NCI-H146 (cell line): ENCODE measurements around the gene CCDC152.

Source experiments
- DNase-seq: peaks from one replicate; lab custom pipeline; 2025; lab: John Stamatoyannopoulos, UW

The CCDC152 gene

DNA sequence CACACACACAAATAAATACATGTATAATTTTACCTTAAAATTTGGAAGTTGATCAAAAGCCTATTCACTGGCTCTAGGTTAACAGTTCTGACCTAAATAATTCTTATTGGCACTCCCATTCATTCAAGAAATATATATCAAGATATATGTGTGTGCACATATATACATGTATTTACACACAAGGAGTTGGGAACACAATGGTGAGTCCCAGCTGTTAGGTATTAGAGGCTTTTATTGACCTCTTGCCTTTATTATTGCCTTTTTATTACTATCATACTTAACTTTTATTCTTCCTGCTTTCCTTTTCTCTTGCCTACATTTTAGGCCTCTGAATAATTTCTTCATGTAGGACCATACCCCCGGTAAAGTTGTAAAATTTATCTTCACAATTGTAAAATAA, 25.0 kb downstream of the CCDC152 start:
- DNase-seq: no peak

DNA sequence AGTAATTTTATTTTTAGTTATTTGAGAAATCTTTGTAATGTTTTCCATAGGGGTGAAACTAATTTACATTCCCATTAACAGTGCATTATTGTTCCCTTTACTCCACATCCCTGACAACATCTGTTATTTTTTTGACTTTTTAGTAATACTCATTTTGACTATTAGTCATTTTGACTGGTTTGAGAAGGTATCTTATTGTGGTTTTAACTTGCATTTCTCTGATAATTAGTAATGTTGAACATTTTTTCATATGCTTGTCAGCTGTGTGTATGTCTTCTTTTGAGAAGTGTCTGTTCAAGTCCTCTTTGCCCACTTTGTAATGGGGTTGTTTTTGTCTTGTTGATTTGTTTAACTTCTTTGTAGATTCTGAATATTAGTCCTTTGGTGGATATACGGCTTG, 27.5 kb downstream of the CCDC152 start:
- DNase-seq: no peak

DNA sequence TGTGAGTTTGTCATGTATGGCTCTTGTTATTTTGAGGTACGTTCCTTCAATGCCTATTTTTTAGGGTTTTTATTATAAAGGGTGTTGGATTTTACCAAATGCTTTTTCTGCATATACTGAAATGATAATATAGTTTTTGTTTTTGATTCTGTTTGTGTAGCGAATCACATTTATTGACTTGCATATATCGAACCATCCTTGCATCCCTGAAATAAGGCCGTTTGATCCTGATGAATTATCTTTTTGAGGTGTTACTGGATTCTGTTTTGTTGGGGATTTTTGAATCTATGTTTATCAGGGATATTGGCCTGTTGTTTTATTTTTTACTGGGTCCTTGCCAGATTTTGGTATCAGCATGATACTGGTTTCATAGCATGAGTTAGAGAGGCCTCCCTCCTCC, 29.1 kb downstream of the CCDC152 start:
- DNase-seq: no peak

DNA sequence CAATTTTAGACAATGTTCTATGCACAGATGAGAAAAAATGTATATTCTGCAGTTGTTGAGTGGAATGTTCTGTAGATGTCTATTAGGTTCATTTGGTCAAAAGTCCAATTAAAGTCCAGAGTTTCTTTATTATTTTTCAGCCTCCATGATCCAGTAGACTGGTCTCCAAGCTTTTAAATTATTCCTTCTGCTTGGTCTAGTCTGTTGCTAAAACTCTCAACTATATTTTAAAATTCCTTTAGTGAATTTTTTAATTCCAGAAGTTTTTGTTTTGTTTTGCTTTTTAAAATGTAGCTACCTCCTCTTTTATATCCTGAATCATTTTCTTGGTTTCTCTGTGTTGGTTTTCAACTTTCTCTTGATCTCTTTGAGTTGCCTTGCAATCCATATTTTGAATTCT, 30.5 kb downstream of the CCDC152 start:
- no peak for DNase-seq

DNA sequence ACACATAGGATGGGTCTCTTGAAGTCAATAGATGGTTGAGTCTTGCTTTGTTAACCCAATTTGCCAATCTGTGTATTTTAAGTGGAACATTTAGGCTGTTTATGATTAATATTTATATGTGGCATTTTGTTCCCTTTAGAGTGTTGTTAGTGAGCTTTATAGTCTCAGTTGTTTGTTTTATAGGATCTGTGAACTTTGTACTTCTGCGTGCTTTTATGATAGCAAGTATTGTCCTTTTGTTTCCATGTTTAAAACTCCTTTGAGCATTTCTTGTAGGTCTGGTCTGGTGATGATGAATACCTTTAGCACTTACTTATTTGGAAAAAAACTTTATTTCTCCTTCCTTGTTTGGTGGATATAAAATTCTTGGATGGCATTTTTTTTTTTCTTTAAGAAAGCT, 31.2 kb downstream of the CCDC152 start:
- DNase-seq: no peak

DNA sequence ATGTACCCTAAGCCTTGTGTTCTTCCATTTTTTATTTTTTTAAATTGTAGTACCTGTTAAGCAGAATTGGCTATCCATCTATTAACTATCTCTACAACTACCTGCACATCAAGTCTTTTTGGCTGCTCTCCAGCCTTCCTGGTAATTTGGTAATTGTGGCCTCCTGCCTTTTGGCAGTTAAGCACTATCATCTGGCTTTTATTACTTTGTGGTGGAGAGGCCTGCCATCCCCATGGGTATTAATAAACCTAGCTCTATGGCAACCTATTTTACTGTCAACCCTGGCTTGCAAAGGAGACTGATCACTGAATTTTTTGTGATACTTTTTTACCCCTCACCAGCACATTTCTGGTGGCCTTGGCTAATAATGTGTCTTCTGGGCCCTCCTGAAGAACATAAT, 34.5 kb downstream of the CCDC152 start:
- no peak for DNase-seq

DNA sequence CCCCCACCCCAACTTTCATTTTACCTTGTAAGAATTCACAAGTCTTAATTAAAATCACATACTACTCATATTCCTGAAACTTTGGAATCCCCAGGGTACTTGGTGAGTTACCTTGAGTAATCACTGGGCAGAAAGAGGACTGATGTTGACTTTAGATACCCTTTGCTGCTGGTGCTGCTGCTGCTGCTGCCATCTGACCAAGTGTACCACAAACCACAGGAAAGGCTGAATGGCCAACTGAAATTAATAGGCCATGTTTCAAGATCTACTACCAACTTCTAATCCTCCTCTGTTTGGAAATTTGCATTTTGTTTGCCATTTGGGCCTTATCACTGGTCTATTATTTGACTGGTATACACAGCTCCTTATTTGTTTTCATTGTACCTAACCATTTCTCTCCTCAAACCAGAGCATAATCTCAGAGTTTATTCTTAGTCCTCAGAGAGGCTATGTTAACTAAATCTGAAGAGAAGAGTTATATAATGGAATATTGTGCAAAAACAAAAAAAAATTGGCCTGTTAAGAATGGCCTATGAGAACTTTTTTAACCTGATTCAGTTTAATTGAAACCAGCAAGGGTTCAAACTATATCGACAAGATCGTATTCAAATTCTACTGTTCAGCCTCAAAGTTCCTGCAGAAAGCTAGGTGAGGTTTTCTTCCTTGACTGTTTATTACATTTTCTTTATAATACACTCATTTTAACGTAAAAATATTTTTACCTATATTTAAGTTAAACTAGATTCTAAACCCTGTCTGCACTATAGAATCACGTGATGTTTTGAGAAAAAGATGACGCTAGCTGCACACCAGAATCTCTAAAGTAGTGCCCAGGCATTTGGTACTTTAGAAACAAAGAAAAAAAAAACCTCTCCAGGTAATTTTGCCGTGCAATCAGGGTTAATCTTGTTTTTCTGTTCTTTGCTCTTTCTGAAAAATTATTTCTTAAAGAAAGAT, 41.9 kb downstream of the CCDC152 start:
- DNase-seq: no peak

DNA sequence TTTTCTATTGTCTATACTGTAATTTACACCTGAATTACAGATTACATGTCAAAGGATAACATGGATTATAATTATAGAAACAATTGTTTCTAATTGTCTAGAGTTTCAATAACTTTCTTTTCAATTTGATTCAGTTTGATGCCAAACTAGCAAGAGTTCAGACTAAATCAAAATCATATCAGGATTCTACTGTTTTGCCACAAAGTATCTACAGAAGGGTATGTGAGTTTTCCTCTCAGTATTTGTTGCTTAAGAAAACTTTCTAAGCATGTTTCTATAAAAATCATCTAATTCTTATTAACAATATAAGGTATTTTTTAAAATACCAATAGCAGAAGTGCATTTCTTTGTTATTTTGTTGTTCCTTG, 42.6 kb downstream of the CCDC152 start:
- no peak for DNase-seq

DNA sequence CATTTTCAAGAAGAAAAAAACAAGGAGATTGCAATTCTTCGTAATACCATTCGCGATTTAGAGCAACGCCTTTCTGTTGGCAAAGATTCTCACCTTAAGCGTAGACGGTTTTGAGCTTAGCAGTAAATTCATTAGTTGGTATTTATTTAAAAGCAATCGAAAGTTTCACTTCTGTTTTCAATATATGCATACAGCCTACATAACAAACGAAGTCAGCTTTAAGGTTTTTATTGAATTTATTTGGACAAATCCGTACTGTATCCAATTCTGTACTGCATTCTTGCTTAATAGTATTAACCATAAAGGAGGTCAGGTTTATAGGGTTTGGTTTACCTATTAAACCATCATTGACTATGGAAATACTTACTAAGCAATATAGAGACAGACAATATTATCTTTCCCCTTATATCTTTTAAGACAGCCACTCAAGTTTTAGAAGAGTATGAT, 43.1 kb downstream of the CCDC152 start:
- DNase-seq: no peak

DNA sequence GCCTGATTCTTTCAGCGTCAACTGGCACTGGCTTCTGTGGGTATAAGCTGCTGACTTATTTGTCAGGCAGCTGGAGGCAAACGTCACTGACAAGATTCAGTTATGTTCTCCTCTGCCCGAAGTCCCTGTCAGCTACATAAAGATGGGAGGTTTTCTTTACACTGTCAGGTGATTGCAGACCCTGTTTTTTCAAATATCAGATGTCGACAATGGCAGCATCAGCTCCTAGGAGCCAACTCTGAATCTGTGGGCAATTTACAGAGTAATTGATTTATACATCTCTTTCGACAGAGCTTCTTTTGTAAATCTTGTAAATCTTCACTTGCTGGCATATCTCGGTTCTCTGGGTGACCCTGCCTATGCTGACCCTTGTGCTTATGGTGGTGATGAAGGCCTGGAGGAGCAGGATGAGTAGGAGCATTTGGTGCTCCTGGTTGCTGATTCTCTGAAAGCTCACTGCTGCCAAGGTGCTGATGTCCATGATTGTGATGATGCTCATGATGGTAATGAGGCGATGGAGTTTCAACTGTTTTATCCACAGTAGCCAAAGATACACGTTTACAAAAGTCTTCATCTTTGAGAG, 44.2 kb downstream of the CCDC152 start:
- DNase-seq: no peak

DNA sequence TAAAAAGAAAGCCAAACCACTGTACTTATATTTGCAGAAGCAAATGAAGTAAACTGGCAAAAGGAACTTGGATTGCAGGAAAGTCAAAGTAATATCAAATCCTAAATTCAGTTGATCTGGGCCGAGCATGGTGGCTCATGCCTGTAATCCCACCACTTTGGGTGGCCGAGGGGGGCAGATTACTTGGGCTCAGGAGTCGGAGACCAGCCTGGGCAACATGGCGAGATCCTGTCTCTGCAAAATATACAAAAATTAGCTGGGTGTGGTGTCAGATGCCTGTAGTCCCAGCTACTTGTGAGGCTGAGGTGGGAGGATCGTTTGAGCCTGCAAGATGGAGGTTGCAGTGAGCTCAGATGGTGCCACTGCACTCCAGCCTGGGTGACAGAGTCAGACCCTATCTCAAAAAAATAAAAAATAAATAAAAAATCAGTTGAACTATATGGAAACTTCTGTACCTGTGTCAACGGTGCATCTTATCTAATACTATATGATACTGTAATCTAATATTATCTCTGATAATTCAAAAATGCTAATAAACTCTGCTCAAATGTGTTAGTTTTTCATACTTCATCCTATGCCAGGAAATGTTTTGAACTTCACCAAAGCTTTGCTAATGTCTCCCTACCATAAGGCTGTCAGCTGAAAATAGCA, 45.0 kb downstream of the CCDC152 start:
- no peak for DNase-seq

DNA sequence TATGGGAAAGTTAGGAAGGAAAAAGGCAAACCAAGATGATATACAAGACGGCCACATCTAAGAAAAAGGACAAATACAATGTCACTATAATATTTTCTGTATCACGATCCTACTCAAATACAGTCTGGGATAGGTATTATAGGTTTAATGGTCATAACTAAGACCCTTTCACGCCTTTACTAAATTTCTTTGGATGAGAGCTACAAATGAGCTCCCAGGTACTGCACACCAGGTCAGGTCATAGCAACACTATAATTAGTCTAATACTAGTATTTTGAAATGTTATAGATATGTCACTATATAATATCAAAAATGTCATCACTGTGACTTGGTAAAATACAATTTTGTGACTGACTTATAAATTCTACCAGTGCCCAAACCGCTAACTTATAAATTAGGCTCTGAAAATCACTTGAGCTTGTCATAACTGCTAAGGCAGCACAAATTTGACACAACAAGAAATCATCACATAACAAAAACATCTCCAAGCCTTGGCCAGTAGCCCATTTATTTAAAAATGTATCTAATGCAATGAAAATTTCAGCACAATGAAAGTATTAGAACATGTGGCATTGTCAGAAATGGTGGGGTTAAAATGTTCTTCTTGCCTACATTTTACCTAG, 48.2 kb downstream of the CCDC152 start:
- no peak for DNase-seq

DNA sequence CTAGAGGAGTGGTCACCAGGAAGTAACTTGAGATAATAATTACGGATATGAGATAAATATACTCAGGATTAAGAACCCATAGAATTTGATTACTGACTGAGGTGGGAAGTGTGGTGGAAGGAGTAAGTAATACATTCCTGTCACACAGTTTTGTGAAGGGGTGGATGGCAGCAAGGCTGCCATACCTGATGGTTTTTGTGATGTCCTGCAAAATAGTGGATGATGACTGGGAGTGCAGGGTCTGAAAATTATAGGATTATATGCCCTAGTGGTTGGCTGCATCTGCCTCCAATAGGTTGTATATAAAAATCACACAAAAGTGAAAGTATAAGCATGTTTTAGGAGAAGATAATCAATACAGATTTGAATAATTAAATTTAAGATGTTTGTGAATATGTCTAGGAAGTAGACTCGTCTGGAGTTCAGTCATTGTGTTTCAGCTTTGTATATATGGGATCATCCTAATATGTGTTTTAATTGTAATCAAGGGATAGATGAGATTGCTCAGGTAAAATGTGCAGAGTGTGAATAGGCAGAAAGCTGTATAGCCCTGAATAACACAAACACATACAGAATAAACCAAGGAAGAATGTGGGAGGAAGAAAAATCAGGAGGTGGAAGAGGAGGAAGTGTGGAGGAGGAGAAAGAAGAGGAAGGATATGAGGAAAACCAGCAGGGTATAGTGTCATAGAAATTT, 49.5 kb downstream of the CCDC152 start:
- no peak for DNase-seq

DNA sequence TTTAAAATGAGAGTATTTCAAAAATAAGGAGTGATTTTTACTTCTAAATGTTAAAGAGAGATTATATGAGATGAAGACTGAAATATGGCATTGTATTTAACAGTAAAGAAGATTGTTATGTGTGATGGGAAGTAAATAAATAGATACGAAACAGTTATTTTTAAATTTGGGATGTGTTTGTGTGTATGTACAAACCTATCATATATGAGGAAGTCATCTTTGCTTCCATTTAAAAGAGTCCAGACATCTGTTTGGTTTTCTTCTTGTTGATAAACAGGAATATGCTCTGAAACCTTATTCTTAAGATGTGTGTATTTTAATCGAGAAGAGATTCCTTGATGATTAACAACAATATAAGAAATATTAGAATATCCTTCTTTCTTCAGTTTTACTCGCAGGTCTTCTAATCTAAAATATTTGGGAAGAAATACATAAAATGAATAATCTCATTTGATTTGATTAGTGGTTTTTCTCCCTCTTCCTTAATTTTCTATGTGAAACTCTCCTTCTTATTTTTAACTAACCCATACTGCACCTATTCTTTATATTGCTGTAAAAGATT, 50.2 kb downstream of the CCDC152 start:
- no peak for DNase-seq

DNA sequence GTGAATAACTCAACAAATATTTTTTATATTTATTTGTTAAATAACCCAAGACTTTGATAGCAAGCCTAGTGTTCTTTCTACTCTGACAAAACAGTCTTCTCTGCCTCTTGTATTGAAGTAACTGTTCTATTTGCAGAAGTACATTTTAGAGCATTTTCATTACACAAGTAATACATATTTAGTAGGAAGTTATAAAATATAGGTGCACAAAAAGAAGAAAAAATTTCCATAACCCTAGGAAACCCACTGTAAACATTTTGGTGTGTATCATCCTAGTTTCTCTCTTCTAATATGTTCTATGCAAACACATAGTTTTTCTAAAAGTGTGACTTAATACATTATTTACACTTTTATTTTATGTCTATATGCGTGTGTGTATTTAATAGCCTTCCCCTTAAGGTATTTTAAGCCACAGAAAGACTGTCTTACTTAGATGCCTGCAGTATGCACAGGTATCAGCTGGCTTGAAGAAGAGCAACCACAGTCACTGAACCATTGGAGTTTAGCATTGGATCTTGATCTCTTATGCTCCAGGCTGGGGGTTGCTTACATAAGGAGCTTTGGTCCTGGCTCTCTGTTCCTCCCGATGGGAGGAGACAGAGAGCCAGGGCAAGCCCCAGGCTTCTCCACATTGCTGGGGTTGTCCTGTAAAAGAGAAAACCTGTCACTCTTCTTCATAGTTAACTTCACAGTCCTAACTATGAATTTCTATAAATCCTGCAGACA, 51.3 kb downstream of the CCDC152 start:
- DNase-seq: no peak

DNA sequence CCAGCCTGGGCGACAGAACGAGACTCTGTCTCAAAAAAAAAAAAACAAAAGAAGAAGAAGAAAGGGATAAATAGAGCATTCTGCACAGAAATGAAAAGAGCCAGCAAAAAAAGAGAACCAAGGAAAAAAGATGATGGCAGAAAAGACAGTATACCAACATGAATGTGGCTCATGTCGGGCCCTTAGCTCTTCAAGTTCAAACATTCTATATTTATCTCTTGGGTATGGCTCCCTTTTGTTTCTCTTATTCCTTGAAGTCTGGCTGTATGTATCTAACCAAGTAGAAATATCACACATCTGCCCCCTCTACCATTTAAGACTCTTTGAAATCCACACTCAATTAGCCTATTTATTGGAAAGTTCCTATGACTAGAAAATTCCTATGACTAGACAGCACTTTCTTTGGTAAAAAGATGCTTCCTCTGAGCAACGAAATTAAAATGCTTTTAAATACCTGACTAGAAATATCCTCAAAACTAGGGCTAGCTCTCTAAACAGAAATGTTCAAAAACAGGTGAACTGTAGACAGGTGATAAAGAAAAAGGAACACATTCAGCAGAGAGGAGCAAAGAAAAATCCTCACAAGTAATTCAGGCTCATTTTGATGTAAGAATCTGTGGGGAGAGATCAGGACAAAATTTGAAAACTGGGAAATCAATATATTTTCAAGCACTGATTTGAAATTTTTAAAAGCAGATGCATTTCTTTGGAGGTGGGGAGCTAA, 52.4 kb downstream of the CCDC152 start:
- no peak for DNase-seq

DNA sequence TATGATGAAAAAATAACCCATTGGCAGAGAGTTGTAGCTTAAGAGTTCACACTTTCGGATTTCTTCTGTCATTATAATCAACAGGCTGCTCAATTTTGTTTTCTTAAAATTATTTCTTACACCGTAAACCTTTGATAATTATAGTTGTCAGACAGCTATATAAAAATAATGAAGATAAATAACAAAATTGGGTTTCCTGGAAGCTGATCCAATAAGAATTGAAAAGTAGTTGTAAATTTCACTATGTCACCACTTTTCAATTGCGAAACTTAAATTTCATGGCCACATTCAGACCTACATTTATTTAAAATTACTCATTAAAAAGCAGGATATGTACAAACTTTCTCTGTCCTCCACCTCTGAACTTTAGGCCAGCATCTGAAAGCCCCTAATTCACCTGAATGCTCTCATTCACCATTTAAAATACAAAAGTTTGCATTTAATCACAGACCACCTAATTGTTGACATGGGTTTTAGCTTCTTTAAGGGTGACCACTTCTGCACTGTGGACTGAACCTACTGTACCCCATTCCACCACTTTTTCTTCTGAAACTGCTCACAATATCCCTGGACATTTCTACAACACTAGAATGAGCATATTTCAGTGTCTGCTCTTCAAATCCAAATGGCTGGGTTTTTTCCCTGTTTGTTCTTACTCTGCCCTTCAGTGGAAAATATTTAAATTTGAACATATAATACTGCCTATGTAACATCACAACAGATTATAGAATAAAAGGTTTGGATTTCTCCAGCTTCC, 54.4 kb downstream of the CCDC152 start:
- no peak for DNase-seq

DNA sequence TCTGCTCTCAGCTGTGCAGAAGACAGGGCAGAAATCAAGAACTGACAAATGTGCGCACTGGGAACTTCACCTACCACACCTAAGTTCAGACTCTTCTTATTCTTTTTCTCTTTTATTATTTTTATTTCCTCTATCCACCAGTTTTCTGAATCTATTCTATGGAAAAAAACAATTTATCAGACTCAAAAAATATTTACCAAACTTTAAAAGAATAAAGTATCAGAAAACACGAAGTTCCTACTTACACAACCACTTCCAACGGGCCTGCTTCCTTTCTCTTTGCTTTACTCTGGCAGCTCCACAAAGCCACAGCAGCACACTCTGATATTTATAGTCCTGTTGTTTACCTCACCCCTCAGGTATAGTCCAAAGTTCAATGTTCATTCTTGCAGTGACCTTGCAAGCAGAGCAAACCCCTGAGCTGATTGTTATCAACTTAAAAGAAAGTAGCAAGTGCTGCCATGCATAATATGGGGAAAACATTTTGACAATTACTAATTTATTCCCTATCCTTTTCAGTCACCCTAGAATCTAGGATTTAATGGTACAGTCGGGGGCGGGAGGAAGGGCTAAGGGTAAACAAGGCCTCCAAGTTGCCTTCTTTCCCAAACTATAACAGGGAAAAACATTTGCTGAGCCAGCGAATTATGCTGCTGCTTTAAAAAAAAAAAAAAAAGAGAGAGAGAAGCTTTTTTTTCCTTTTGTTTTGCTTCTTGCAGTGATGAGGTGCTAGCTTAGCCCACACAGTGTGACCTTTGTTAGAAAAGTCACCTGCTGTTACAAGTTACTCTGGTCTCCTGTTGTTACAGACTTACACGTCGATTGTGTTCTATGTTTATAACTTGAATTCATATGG, 55.2 kb downstream of the CCDC152 start, which contains the start of gene SELENOP:
SELENOP (minus strand) TSS at position 302 of the 856 bp plus-strand sequence. CDS start 3,539 bp downstream, outside the sequence.
- DNase-seq: peak; percentile 28
